ENCODE data around the gene PDE4D.

PDE4D gene

GRCh38 chr5:59893429-59894227, at the start of gene PDE4D:
PDE4D (minus strand) TSS chr5:59893726.
- no peak for DNase-seq (ENCODE audit: low read depth)

DNA sequence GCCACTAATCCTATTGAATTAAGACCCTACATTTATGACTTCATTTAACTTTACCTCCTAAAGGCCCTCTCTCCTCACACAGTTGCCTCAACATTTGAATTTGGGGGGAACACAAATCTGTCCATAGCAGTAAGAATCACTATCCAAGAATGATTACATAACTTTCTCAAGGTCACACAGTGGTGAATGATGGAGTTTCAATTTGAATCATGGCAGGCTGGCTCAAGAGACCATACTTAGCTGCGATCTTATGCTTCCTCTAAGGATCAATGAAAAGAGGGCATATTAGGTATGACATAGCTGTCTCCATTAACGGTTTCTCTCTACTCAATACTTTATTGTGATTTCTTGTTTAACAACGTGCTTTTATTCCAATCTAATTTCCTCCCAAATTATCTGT, 44.1 kb upstream of the PDE4D start:
- no peak for DNase-seq (ENCODE audit: low read depth)

- DNase-seq (ENCODE audit: low read depth): no peak
Observed at GRCh38 chr5:59923465-59923864, 29.9 kb upstream of the PDE4D start.

GRCh38 chr5:59922220-59922619, 28.7 kb upstream of the PDE4D start:
- DNase-seq (ENCODE audit: low read depth): no peak

DNA sequence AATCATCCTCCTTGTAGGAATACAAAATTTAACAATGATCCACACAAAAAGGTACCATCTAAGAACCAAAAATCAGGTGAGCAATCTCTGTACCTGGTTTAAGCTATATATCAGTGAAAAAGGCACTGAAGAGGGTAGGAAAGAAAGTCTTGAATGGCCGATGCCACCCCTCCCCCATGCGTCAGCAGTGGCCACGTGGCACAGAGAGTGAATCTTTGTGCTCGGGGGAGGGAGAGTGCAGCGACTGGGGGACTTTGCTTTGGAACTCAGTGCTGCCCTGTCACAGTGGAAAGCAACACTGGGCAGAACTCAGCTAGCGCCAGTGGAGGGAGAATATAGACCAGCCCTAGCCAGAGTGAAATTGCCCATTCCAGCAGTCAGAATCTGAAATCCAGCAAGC, 28.3 kb upstream of the PDE4D start:
- DNase-seq (ENCODE audit: low read depth): no peak

DNA sequence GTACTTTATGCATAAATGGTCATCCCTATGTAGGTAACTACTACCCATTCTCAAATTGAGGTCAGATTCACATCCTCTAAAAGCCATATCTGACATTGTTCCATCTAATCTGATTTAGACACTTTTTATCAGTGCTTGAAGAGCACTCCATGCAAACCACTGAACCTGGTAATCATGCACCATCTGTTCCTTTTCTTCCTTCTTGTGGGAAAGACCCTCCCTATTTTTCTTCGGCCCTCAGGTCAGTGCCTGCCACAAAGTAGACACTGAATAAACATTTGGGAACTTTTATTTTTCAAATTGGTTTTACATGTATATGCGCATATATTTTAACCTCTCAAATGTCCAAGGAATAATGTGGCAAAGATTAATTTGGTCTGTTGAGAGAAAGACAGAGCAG, 26.0 kb upstream of the PDE4D start:
- no peak for DNase-seq (ENCODE audit: low read depth)

DNA sequence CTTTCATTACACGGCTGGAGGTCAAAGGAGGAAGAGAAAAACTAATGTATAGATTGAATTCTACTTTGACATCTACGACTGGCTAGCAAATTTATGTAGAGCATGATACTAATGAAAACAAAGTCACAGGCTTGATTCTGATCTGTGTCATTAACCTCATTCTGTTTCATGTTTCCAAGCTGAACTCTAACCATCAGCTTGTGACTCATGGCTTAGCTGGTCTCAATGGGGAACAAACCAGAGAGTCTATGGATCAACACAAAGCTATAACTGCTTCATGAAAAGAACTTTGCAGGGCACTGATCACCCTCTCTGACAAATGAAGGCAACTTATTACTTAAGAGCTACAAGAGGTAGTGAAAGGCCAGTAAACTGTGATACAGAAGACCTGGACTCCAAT, 23.6 kb upstream of the PDE4D start:
- DNase-seq (ENCODE audit: low read depth): no peak

GRCh38 chr5:59905188-59905587, 11.7 kb upstream of the PDE4D start:
- DNase-seq (ENCODE audit: low read depth): no peak

DNA sequence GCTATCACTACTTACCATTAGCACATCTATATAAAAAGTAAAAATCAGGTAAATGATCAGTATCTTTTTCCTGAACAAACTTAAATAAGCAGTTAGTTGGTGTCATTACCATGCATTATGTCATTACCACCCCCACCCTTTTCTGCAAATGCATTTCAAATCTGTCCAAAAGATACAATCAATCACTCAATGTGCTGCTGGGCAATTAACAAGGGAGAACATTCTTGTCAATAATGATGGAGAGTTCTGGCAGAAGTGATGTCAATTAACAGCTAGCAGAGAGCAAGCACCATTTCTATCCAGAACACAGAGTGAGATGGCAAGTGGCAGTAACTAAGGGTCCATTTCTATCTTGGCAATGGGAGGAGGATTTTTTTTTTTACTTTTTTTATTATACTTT, 3.5 kb upstream of the PDE4D start:
- no peak for DNase-seq (ENCODE audit: low read depth)

- no peak for DNase-seq (ENCODE audit: low read depth)
Observed at GRCh38 chr5:59891962-59892643, 1.4 kb downstream of the PDE4D start.

DNA sequence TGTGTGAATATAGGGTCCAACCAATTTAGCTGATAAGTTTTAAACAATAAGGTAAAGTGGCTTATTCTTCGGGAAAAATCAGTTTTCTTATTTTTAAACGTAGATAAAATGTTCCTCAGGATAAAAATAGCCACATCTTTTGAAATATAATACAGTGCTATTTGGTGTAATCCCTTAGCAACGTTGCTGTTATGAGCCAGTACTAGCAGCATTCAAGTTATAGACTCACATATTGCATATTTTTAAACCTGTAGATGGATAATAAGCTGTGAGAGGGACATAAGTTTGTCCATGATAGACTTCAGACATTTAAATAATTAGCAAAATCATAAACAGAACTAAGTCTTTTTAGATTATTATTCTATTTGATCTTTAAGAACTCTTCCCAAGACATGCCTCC, 6.3 kb downstream of the PDE4D start:
- DNase-seq (ENCODE audit: low read depth): no peak

DNA sequence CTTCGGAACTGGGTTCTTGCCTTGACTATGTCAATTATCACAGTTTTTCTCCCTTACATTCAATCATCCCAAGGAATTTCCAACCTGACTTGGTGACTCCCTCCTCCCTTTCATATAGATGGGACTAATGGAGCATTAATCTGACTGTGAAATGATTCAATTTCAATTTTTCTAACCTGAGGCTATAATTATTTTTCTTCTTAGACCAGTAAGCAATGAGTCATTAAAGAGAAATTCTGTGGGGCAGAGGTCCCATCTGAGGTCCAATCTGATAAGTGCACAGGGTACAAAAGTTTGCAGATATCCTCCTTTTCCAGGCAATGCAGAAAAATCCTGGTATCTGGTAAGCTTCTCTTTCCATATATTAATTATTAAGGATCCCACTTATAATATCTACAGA, 18.9 kb downstream of the PDE4D start:
- no peak for DNase-seq (ENCODE audit: low read depth)

DNA sequence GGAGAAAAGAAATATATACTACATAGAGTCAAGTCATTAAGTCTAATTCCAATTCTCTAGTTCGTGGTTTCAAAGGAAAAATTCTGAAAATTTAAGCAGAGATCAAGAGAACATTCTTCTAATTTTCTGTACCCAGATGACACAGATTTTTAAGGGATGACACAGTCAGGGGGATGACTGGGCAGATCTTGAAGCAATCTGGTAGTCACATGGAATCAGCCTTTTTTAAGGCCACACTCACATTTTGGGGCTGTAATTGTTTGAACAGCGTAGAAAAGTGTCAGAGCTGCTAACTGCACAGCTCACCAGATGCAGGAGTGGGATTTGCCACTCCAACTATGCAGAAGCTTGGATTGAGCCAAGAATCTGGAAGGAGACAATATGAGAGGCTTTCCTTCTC, 20.4 kb downstream of the PDE4D start:
- no peak for DNase-seq (ENCODE audit: low read depth)

- no peak for DNase-seq (ENCODE audit: low read depth)
Observed at GRCh38 chr5:59866661-59867060, 26.9 kb downstream of the PDE4D start.

DNA sequence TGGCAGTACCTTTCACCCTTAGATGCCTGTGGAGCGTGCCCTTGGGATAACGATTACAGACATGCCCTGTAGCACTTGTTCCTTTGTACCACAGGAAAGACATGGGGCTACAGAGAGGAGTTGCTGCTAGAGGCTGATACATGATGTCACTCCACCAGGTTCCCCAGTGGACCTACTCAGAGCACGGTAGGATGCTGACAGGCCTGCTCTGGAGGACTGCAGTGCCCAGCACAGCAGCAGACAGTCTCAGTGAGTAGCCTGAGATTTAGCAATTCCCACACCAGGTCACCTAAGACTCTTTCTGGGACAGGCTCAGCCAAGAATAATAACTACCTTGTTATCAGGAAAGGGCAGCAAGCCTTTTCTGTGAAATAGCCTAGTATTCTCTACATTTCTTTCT, 28.8 kb downstream of the PDE4D start:
- no peak for DNase-seq (ENCODE audit: low read depth)

- no peak for DNase-seq (ENCODE audit: low read depth)
Observed at GRCh38 chr5:59863777-59864176, 29.7 kb downstream of the PDE4D start.

DNA sequence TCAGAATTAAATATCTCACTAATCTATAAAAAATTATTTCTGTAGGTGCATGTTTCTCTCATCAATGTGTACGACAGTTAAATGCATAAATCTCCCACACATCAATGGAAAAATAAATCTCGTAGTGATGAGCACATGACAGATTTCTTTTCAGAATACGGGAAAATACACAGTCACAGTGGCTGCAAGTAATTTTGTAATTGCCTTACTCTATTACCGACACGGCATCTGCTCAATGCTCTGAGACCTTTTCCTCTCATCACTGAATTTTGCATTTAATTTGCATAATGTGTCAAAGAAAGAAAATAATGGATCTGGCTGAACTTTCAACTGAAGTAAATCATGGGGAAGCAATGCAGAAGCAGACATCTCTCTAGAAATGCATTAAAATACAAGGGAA, 37.2 kb downstream of the PDE4D start:
- DNase-seq (ENCODE audit: low read depth): no peak

- DNase-seq (ENCODE audit: low read depth): no peak
Observed at GRCh38 chr5:59850766-59851165, 42.8 kb downstream of the PDE4D start.

- no peak for DNase-seq (ENCODE audit: low read depth)
Observed at GRCh38 chr5:59847586-59847985, 45.9 kb downstream of the PDE4D start.

DNA sequence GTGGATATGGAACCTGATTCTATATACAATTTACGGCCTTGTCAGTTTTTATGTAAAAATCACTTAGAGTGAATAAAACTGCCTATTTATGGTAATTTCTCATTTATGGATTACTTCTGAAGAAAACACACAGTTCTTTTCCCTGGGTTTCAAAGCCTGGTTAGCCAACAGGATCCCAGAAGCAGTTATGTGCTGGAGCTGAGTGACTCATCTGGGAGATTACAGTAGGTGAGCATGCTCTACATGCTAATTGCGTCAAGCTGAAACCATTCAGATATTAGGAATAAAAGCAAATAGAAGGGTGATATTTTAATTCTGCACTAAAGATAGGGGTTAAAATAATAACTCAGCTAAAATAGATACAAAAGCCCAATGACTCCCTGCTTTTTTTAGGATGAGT, 47.8 kb downstream of the PDE4D start:
- no peak for DNase-seq (ENCODE audit: low read depth)

GRCh38 chr5:59843511-59844213, 49.9 kb downstream of the PDE4D start:
- no peak for DNase-seq (ENCODE audit: low read depth)

GRCh38 chr5:59842999-59843398, 50.5 kb downstream of the PDE4D start:
- DNase-seq (ENCODE audit: low read depth): no peak

GRCh38 chr5:59840200-59840601, 53.3 kb downstream of the PDE4D start:
- no peak for DNase-seq (ENCODE audit: low read depth)
